ENCODE results near the gene LIN7A. TPM values are rescaled to one million over a fixed set of nuclear protein-coding genes. Genes with fewer than 3 reads are reported as not detected.

LIN7A gene
- total RNA-seq, 4 donors from 2014 or later: 6.6 to 50.6 (median 11.9) TPM

DNA sequence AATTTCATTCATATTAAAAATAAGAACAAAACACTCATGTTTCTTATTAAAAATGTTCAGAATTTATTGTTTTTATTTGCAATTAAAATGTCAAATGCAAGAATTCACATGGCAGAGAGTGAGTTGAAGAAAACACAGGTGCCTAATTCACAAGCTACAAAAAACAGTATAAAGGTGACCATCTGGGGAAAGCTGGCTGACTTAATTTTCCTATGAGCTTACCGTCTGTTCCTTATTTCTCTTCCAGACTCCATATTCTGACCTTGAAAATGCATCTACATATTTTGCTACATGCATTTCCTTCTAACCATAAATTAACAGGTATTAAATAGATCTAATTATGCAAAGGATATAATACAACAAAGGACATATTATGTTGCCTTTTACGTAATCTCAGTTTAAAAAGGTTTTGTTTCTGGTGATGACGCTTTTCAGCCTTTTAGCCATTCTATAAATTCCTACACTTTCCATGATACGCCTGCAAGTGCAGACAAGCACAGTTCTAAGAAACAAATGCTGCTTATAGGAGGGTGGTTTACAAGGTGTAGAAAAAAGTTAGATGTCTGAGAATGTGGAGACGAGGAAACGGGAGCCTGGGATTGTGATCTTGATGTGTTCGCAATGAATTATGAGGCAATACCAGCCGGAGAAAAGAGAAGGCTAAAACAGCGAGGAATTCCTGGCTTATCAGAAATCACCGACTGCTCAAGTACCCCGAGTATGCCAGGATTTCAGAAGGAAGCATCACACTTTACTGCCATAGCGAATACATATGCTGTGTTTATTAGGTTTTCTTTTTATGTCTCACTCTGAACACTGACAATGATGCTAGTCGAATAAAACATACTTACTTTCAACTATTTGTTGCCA, 24.6 kb downstream of the LIN7A start:
- WGBS, 2 donors (ENCODE audit: low coverage in 1 of 2): 81% methylated on average over 10 to 13 of the region's 13 CpGs
- Histone ChIP-seq H3K4me3 (no peak overlapping the region), H3K27me3 (no peaks in the 10 kb centered on the region), H3K27ac (no peak overlapping the region), H3K4me1 (no peaks in the 10 kb centered on the region), H3K9me3 (no peaks in the 10 kb centered on the region), H3K36me3 (no peaks in the 10 kb centered on the region)
- ATAC-seq: no peak
- TF ChIP-seq, protein P1, sequence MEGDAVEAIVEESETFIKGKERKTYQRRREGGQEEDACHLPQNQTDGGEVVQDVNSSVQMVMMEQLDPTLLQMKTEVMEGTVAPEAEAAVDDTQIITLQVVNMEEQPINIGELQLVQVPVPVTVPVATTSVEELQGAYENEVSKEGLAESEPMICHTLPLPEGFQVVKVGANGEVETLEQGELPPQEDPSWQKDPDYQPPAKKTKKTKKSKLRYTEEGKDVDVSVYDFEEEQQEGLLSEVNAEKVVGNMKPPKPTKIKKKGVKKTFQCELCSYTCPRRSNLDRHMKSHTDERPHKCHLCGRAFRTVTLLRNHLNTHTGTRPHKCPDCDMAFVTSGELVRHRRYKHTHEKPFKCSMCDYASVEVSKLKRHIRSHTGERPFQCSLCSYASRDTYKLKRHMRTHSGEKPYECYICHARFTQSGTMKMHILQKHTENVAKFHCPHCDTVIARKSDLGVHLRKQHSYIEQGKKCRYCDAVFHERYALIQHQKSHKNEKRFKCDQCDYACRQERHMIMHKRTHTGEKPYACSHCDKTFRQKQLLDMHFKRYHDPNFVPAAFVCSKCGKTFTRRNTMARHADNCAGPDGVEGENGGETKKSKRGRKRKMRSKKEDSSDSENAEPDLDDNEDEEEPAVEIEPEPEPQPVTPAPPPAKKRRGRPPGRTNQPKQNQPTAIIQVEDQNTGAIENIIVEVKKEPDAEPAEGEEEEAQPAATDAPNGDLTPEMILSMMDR (IDR thresholded peaks at IDR 0.05): no peak
- TF ChIP-seq POLR2AphosphoS5 (IDR thresholded peaks at IDR 0.05) (no peak), EP300 (IDR thresholded peaks at IDR 0.05) (no peak), POLR2A (IDR thresholded peaks at IDR 0.05) (no peak)

- WGBS, 2 donors (ENCODE audit: low coverage in 1 of 2): 93 to 96% methylated on average over 4 to 6 of the region's 6 CpGs
- no peak for ATAC-seq
- TF ChIP-seq POLR2AphosphoS5 (IDR thresholded peaks at IDR 0.05) (no peak), POLR2A (IDR thresholded peaks at IDR 0.05) (no peak), EP300 (IDR thresholded peaks at IDR 0.05) (no peak)
- TF ChIP-seq, protein P1 (IDR thresholded peaks at IDR 0.05): no peak
- no peak overlapping the region for H3K27ac ChIP-seq
- H3K27me3 ChIP-seq: no peaks in the 10 kb centered on the region
- no peaks in the 10 kb centered on the region for H3K9me3 ChIP-seq
- H3K4me1 ChIP-seq: no peaks in the 10 kb centered on the region
- no peaks in the 10 kb centered on the region for H3K36me3 ChIP-seq
- H3K4me3 ChIP-seq: no peak overlapping the region
Measured at GRCh38 chr12:80909370-80909769, 28.4 kb downstream of the LIN7A start.

- Histone ChIP-seq H3K4me3 (no peak overlapping the region), H3K9me3 (no peaks in the 10 kb centered on the region), H3K36me3 (no peaks in the 10 kb centered on the region), H3K27me3 (no peaks in the 10 kb centered on the region), H3K27ac (no peak overlapping the region), H3K4me1 (no peaks in the 10 kb centered on the region)
- no peak for ATAC-seq
- TF ChIP-seq, protein P1 (IDR thresholded peaks at IDR 0.05): no peak
- no peak for TF ChIP-seq POLR2A (IDR thresholded peaks at IDR 0.05)
Measured at GRCh38 chr12:80902711-80903110, 35.0 kb downstream of the LIN7A start.

DNA sequence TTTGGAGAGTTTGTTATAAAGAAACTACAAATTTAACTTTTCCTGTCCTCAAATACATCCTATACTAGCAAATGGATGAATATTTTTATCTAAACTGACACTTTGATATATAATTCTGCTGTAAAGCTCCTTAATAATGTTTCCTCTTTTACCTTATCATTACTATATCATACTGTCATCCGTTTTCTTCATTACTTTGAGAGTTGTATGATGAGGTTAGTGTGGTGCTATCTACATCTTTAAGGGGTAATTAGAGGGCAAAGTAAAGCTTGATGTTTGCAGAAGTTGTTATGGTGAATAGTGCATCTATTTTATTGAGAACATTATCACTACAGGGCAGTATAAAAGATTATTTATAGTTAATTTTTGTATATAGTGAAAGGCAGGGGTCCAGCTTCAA, 36.1 kb downstream of the LIN7A start:
- Histone ChIP-seq H3K4me1 (no peaks in the 10 kb centered on the region), H3K36me3 (no peaks in the 10 kb centered on the region), H3K9me3 (no peaks in the 10 kb centered on the region), H3K27ac (no peak overlapping the region), H3K27me3 (no peaks in the 10 kb centered on the region), H3K4me3 (no peak overlapping the region)
- no peak for ATAC-seq
- 44 to 75% methylated on average over 1 of the region's 1 CpG for WGBS, 2 donors (ENCODE audit: low coverage in 1 of 2)
- TF ChIP-seq POLR2A (IDR thresholded peaks at IDR 0.05) (no peak), EP300 (IDR thresholded peaks at IDR 0.05) (no peak), POLR2AphosphoS5 (IDR thresholded peaks at IDR 0.05) (no peak)
- TF ChIP-seq, protein P1 (IDR thresholded peaks at IDR 0.05): no peak

DNA sequence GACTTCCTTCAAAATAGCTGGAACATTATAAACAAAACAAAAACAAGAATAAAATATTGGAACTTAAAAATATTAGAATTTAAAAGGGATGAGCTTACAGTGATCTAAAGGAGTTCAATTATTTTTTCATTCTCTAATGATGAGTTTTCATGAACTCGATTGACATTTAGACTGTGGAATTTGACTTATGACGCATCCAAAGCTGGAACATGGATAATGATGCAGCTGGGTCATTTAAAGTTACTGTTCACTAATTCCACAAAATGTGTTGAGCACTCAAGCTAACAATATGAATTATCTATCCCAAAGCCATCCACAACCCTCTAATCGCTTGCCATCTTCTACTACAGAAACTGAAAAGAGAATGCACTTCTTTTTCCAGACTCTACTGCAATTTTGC, 42.5 kb downstream of the LIN7A start:
- Histone ChIP-seq H3K4me3 (no peak overlapping the region), H3K27me3 (no peaks in the 10 kb centered on the region), H3K4me1 (no peaks in the 10 kb centered on the region), H3K9me3 (no peaks in the 10 kb centered on the region), H3K27ac (no peak overlapping the region), H3K36me3 (no peaks in the 10 kb centered on the region)
- WGBS, 2 donors (ENCODE audit: low coverage in 1 of 2): 76 to 82% methylated on average over 3 of the region's 3 CpGs
- no peak for ATAC-seq
- TF ChIP-seq EP300 (IDR thresholded peaks at IDR 0.05) (no peak), POLR2A (IDR thresholded peaks at IDR 0.05) (no peak), POLR2AphosphoS5 (IDR thresholded peaks at IDR 0.05) (no peak)
- TF ChIP-seq, protein P1 (IDR thresholded peaks at IDR 0.05): no peak

All from gastroesophageal sphincter (tissue), 4 donors.